GM12878 (cell line): ENCODE measurements around the gene SNAP91.

Source experiments
- CTCF ChIP-seq, 3 experiments: IDR thresholded peaks in 2 of 3; conservative IDR thresholded peaks in 1 of 3; 2 replicates each; pipeline ENCODE4 v1.5.1; 2011; ENCODE audit warnings: low read depth in 3 of 3, low read length in 3 of 3, mild to moderate bottlenecking in 3 of 3, control low read depth in 2 of 3, moderate library complexity in 2 of 3, inconsistent platforms in 1 of 3, mixed read lengths in 1 of 3; ENCODE audit not compliant: control insufficient read depth in 2 of 3, insufficient read depth in 1 of 3; ENCODE audit errors: extremely low read depth in 1 of 3
- EGR1 ChIP-seq, 2 experiments: IDR thresholded peaks; 1 replicate in 1 of 2; 2 replicates in 1 of 2; pipeline ENCODE4 v1.6.1; 2011 to 2012; ENCODE audit warnings: low read depth in 2 of 2, low read length in 2 of 2, borderline replicate concordance in 1 of 2, mild to moderate bottlenecking in 1 of 2, moderate library complexity in 1 of 2
- EP300 ChIP-seq, 2 experiments: fragments of 150-350 bp in 1 of 2; IDR thresholded peaks; 2 replicates each; pipeline ENCODE4 v1.6.1; 2011 to 2012; ENCODE audit warnings: low read depth in 2 of 2, low read length in 2 of 2, borderline replicate concordance in 1 of 2, improper control_type of control experiment in 1 of 2, inconsistent platforms in 1 of 2; ENCODE audit not compliant: control insufficient read depth in 1 of 2
- EZH2 ChIP-seq: IDR thresholded peaks from 2 replicates; pipeline ENCODE4 v1.6.1; 2012; ENCODE audit warnings: low read depth, mild to moderate bottlenecking, control low read depth, inconsistent platforms, low read length, borderline replicate concordance; ENCODE audit not compliant: control insufficient read depth
- IKZF1 ChIP-seq: fragments of 450-650 bp; conservative IDR thresholded peaks from 2 replicates; pipeline ENCODE4 v1.6.1; 2017; ENCODE audit warnings: antibody characterized with exemption, mild to moderate bottlenecking
- JUNB ChIP-seq: IDR thresholded peaks from 2 replicates; pipeline ENCODE4 v1.6.1; 2016; ENCODE audit warnings: antibody characterized with exemption, mild to moderate bottlenecking
- NFYA ChIP-seq: IDR thresholded peaks from 2 replicates; pipeline ENCODE4 v1.6.1; 2011; ENCODE audit warnings: low read depth, mild to moderate bottlenecking, low read length, improper control_type of control experiment, borderline replicate concordance
- POLR2AphosphoS5 ChIP-seq: IDR thresholded peaks from 2 replicates; pipeline ENCODE4 v1.6.1; 2011; ENCODE audit warnings: mild to moderate bottlenecking, low read length, inconsistent platforms
- REST ChIP-seq: IDR thresholded peaks from 2 replicates; pipeline ENCODE4 v1.6.1; 2012; ENCODE audit warnings: mild to moderate bottlenecking, low read depth, low read length
- RUNX3 ChIP-seq: IDR thresholded peaks from 2 replicates; pipeline ENCODE4 v1.6.1; 2012; ENCODE audit warnings: low read length, inconsistent platforms
- SMC3 ChIP-seq: IDR thresholded peaks from 2 replicates; pipeline ENCODE4 v1.6.1; 2011; ENCODE audit warnings: low read length, improper control_type of control experiment, borderline replicate concordance
- SP1 ChIP-seq: IDR thresholded peaks from one replicate; pipeline ENCODE4 v1.6.1; 2011; ENCODE audit warnings: low read depth, low read length
- SPI1 ChIP-seq: IDR thresholded peaks from 2 replicates; pipeline ENCODE4 v1.6.1; 2011; ENCODE audit warnings: low read depth, mild to moderate bottlenecking, low read length, moderate library complexity, borderline replicate concordance; ENCODE audit not compliant: insufficient read depth
- ZZZ3 ChIP-seq: IDR thresholded peaks from 2 replicates; pipeline ENCODE4 v1.6.1; 2011; ENCODE audit warnings: low read depth; ENCODE audit not compliant: control insufficient read depth, insufficient read length

GRCh38 chr6:83510791-83511190 is 198.1 kb downstream of the SNAP91 start:
- TF ChIP-seq REST: no peak
- TF ChIP-seq NFYA: no peak
- no peak for TF ChIP-seq CTCF (IDR thresholded peaks at IDR 0.05 in 2 of 3, conservative IDR thresholded peaks at IDR 0.05 in 1 of 3; ENCODE audit: control insufficient read depth in 2 of 3, extremely low read depth in 1 of 3, insufficient read depth in 1 of 3, low read depth in 3 of 3, low read length in 3 of 3)
- TF ChIP-seq ZZZ3: no peak
- TF ChIP-seq IKZF1: no peak
- no peak for TF ChIP-seq EZH2
- no peak for TF ChIP-seq RUNX3
- no peak for TF ChIP-seq EP300 (IDR thresholded peaks at IDR 0.05; ENCODE audit: borderline replicate concordance in 1 of 2, control insufficient read depth in 1 of 2, low read depth in 2 of 2, low read length in 2 of 2)
- TF ChIP-seq SPI1: no peak
- no peak for TF ChIP-seq EGR1 (IDR thresholded peaks at IDR 0.05; ENCODE audit: borderline replicate concordance in 1 of 2, low read depth in 2 of 2, low read length in 2 of 2)
- no peak for TF ChIP-seq SMC3
- no peak for TF ChIP-seq POLR2AphosphoS5
- no peak for TF ChIP-seq SP1
- no peak for TF ChIP-seq JUNB
